Activated CD4-positive, alpha-beta T cell treated with anti-CD3 and anti-CD28 coated beads, Interleukin-2, amount 10 ng/mL, durations not matched to agents 7 days and 5 days (primary cell): Measurements from ENCODE around the gene C1QTNF5. TPM values are rescaled to one million over a fixed set of nuclear protein-coding genes. Genes with fewer than 3 reads are reported as not detected.
A peak's percentile ranks its signal among the peaks of the same experiment; 100 is the strongest.

Experiments used
- CTCF ChIA-PET: fragments of 350-600 bp; sonication (Branson Sonifier 250); formaldehyde crosslinking; loops from one replicate; lab custom pipeline; 2021; ENCODE audit warnings: antibody characterized with exemption; lab: Charles Lee
- POLR2A ChIA-PET: fragments of 350-600 bp; sonication (Branson Sonifier 250); formaldehyde crosslinking; loops from one replicate; lab custom pipeline; 2021; ENCODE audit warnings: antibody characterized with exemption; lab: Charles Lee
- DNase-seq: peaks from one replicate; pipeline ENCODE4 v3.0.0-alpha.2; 2020
- H3K27ac Mint-ChIP-seq: one replicate; pipeline ENCODE4 v1.8.0; 2021; ENCODE audit warnings: mild to moderate bottlenecking, moderate library complexity, mixed read lengths
- H3K27me3 Mint-ChIP-seq: one replicate; pipeline ENCODE4 v1.8.0; 2021; ENCODE audit warnings: mixed read lengths
- H3K36me3 Mint-ChIP-seq: one replicate; pipeline ENCODE4 v1.8.0; 2021; ENCODE audit warnings: low read depth, mixed read lengths
- H3K4me1 Mint-ChIP-seq: one replicate; pipeline ENCODE4 v1.8.0; 2021; ENCODE audit warnings: mixed read lengths
- H3K4me3 Mint-ChIP-seq: one replicate; pipeline ENCODE4 v1.8.0; 2021; ENCODE audit warnings: mild to moderate bottlenecking, moderate library complexity, mixed read lengths
- H3K9me3 Mint-ChIP-seq: one replicate; pipeline ENCODE4 v1.8.0; 2021; ENCODE audit warnings: mixed read lengths
- total RNA-seq, 2 experiments: library from RNA; stranded (reverse); gene quantifications; one replicate each; pipeline ENCODE4 v1.2.3, GENCODE V29; 2021

Gene C1QTNF5
- total RNA-seq, 2 experiments from 2014 or later, result not detected

- Mint-ChIP-seq H3K27me3 (peaks cover 33% of the 10 kb centered on the region), H3K4me1 (peaks cover 11% of the 10 kb centered on the region), H3K36me3 (no peaks in the 10 kb centered on the region), H3K27ac (no peak overlapping the region), H3K9me3 (no peaks in the 10 kb centered on the region), H3K4me3 (no peak overlapping the region)
- DNase-seq, result no peak
- ChIA-PET CTCF (interaction anchor here (6.6 kb wide), 1 partner anchor 11 kb away, joined by 50 read pairs; no protein-coding TSS in a partner anchor), POLR2A (no interaction called here)
Observed at GRCh38 chr11:119345685-119346084, 5.0 kb upstream of the C1QTNF5 start.

- no peaks in the 10 kb centered on the region for H3K36me3 Mint-ChIP-seq
Observed at GRCh38 chr11:119344291-119345010, 3.8 kb upstream of the C1QTNF5 start.

GRCh38 chr11:119343726-119344125, 3.0 kb upstream of the C1QTNF5 start:
- Mint-ChIP-seq H3K9me3 (no peaks in the 10 kb centered on the region), H3K36me3 (no peaks in the 10 kb centered on the region), H3K4me1 (peaks cover 13% of the 10 kb centered on the region), H3K4me3 (no peak overlapping the region), H3K27me3 (peaks cover 41% of the 10 kb centered on the region), H3K27ac (no peak overlapping the region)
- ChIA-PET CTCF (interaction anchor here (1.1 to 7.1 kb wide), 5 partner anchors 13 to 138 kb away, joined by 3 to 104 read pairs (median 4); partner anchors contain the start of gene CBL), POLR2A (no interaction called here)
- no peak for DNase-seq

More at GRCh38 chr11:119344291-119345010, 3.8 kb upstream of the C1QTNF5 start:
- DNase-seq, result no peak
- Mint-ChIP-seq H3K27ac (no peak overlapping the region), H3K9me3 (no peaks in the 10 kb centered on the region), H3K27me3 (peaks cover 34% of the 10 kb centered on the region), H3K4me1 (peaks cover 6% of the 10 kb centered on the region), H3K4me3 (no peak overlapping the region)
- CTCF ChIA-PET, result interaction anchor here (1.1 to 6.6 kb wide), 5 partner anchors 10 to 139 kb away, joined by 3 to 50 read pairs (median 3); partner anchors contain the start of genes CBL and RNF26
- POLR2A ChIA-PET, result no interaction called here

- H3K4me1 Mint-ChIP-seq, result peaks cover 23% of the 10 kb centered on the region
- no peak overlapping the region for H3K4me3 Mint-ChIP-seq
- H3K27me3 Mint-ChIP-seq, result peaks cover 42% of the 10 kb centered on the region
- POLR2A ChIA-PET, result no interaction called here
- CTCF ChIA-PET, result interaction anchor here (1.2 to 7.1 kb wide), 3 partner anchors 14 to 77 kb away, joined by 3 to 104 read pairs (median 50); no protein-coding TSS in a partner anchor
- DNase-seq, result no peak
- peaks cover 3% of the 10 kb centered on the region for H3K36me3 Mint-ChIP-seq
- no peaks in the 10 kb centered on the region for H3K9me3 Mint-ChIP-seq
- H3K27ac Mint-ChIP-seq, result no peak overlapping the region
Observed at GRCh38 chr11:119342362-119343130, 1.9 kb upstream of the C1QTNF5 start.

GRCh38 chr11:119342023-119342300, 1.3 kb upstream of the C1QTNF5 start:
- POLR2A ChIA-PET, result no interaction called here
- CTCF ChIA-PET, result interaction anchor here (1.2 to 7.1 kb wide), 3 partner anchors 17 to 235 kb away, joined by 3 to 104 read pairs (median 4); partner anchors contain the start of gene C2CD2L
- DNase-seq, result no peak
- Mint-ChIP-seq H3K4me1 (peaks cover 27% of the 10 kb centered on the region), H3K27ac (no peak overlapping the region), H3K27me3 (peaks cover 38% of the 10 kb centered on the region), H3K4me3 (no peak overlapping the region), H3K36me3 (peaks cover 3% of the 10 kb centered on the region), H3K9me3 (no peaks in the 10 kb centered on the region)

GRCh38 chr11:119341222-119342022, 739 bp upstream of the C1QTNF5 start:
- H3K9me3 Mint-ChIP-seq, result no peaks in the 10 kb centered on the region
- ChIA-PET CTCF (interaction anchor here (0.8 to 7.1 kb wide), 4 partner anchors 15 to 235 kb away, joined by 3 to 104 read pairs (median 4); partner anchors contain the start of gene C2CD2L), POLR2A (no interaction called here)
- peak overlapping the region; percentile 43 for H3K27ac Mint-ChIP-seq
- peaks cover 38% of the 10 kb centered on the region for H3K27me3 Mint-ChIP-seq
- H3K4me3 Mint-ChIP-seq, result no peak overlapping the region
- DNase-seq, result no peak
- peaks cover 6% of the 10 kb centered on the region for H3K36me3 Mint-ChIP-seq
- peaks cover 33% of the 10 kb centered on the region for H3K4me1 Mint-ChIP-seq

GRCh38 chr11:119339589-119340334, 921 bp downstream of the C1QTNF5 start:
- Mint-ChIP-seq H3K4me1 (peaks cover 48% of the 10 kb centered on the region), H3K4me3 (no peak overlapping the region), H3K27me3 (peaks cover 38% of the 10 kb centered on the region), H3K27ac (no peak overlapping the region), H3K36me3 (peaks cover 10% of the 10 kb centered on the region), H3K9me3 (no peaks in the 10 kb centered on the region)
- DNase-seq, result peak; percentile 41
- ChIA-PET CTCF (interaction anchor here (0.5 to 7.1 kb wide), 10 partner anchors 8 to 134 kb away, joined by 3 to 104 read pairs (median 7); partner anchors contain the start of genes CBL and MFRP), POLR2A (no interaction called here)

- H3K36me3 Mint-ChIP-seq, result peaks cover 10% of the 10 kb centered on the region
- no peak overlapping the region for H3K27ac Mint-ChIP-seq
- ChIA-PET POLR2A (no interaction called here), CTCF (interaction anchor here (0.5 to 7.1 kb wide), 24 partner anchors 9 to 334 kb away, joined by 3 to 104 read pairs (median 6); partner anchors contain the start of genes CBL and MFRP)
- H3K27me3 Mint-ChIP-seq, result peaks cover 34% of the 10 kb centered on the region
- DNase-seq, result no peak
- H3K4me1 Mint-ChIP-seq, result peaks cover 52% of the 10 kb centered on the region
- H3K9me3 Mint-ChIP-seq, result no peaks in the 10 kb centered on the region
- no peak overlapping the region for H3K4me3 Mint-ChIP-seq
Observed at GRCh38 chr11:119338965-119339588, 1.6 kb downstream of the C1QTNF5 start.

- Mint-ChIP-seq H3K4me3 (no peak overlapping the region), H3K27ac (no peak overlapping the region), H3K27me3 (peaks cover 29% of the 10 kb centered on the region), H3K9me3 (no peaks in the 10 kb centered on the region), H3K4me1 (peaks cover 59% of the 10 kb centered on the region), H3K36me3 (peaks cover 10% of the 10 kb centered on the region)
- ChIA-PET CTCF (interaction anchor here (0.5 to 7.1 kb wide), 30 partner anchors 9 to 1018 kb away, joined by 3 to 104 read pairs (median 6); partner anchors contain the start of genes CBL, HMBS, MFRP and SLC37A4), POLR2A (interaction anchor here (0.6 kb wide), 1 partner anchor 790 kb away, joined by 3 read pairs; no protein-coding TSS in a partner anchor)
- peak; percentile 73 for DNase-seq
Observed at GRCh38 chr11:119338318-119338890, 2.3 kb downstream of the C1QTNF5 start.

GRCh38 chr11:119337581-119338317, 2.9 kb downstream of the C1QTNF5 start:
- DNase-seq, result no peak
- Mint-ChIP-seq H3K27me3 (peaks cover 24% of the 10 kb centered on the region), H3K36me3 (peaks cover 10% of the 10 kb centered on the region), H3K27ac (no peak overlapping the region), H3K9me3 (no peaks in the 10 kb centered on the region), H3K4me3 (no peak overlapping the region), H3K4me1 (peaks cover 65% of the 10 kb centered on the region)
- CTCF ChIA-PET, result interaction anchor here (0.5 to 7.1 kb wide), 28 partner anchors 8 to 1018 kb away, joined by 3 to 104 read pairs (median 6); partner anchors contain the start of genes CBL, HMBS, MFRP and SLC37A4
- POLR2A ChIA-PET, result interaction anchor here (0.6 kb wide), 1 partner anchor 791 kb away, joined by 3 read pairs; no protein-coding TSS in a partner anchor
